GM19468 (cell line): ENCODE measurements around the gene GEMIN7.
A peak's percentile ranks its signal among the peaks of the same experiment; 100 is the strongest.

ENCODE experiments used
- ATAC-seq: cut with Tn5 transposase; IDR thresholded peaks from one replicate; pipeline ENCODE4 v1.9.1; 2021; ENCODE audit warnings: mild to moderate bottlenecking, moderate library complexity, moderate number of reproducible peaks; ENCODE audit not compliant: unreplicated experiment; ENCODE audit errors: extremely low read depth

Gene GEMIN7

DNA sequence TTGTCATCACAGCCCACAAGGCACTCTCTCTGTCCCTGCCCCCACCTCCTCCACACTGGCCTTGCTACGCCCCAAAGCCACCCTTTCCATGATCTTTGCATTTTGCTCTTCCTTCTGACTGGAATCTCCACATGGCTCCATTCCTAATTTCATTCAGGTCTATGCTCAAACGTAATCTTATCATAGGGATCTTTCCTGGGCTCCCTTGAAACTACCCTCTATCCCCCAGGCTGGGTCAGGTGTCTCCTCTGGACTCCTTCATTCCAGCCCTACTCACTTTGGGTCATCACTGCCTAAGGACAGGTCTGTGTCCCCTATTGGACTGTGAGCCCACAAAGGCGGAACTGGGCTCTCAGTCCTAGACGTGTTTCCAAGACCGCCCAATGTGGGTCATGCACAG is 3.1 kb downstream of the GEMIN7 start:
- ATAC-seq = no peak

DNA sequence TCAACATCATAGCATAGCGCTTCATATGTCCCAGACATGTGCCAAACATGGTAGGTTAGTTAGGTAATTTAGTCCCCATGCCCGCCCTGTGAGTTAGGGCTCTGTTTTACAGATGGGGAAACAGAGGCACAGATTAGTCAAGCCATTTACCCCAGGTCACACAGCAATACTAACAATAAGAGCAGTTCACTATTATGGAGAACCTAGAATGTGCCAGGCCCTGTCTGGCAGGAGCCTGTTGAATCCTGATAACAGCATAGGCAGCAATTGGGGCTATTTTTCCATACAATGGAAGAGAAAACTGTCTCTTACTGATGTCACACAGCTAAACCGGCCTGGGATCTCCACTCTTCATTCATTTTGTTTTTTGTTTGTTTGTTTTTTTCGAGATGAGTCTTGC is 7.4 kb downstream of the GEMIN7 start:
- no peak for ATAC-seq

DNA sequence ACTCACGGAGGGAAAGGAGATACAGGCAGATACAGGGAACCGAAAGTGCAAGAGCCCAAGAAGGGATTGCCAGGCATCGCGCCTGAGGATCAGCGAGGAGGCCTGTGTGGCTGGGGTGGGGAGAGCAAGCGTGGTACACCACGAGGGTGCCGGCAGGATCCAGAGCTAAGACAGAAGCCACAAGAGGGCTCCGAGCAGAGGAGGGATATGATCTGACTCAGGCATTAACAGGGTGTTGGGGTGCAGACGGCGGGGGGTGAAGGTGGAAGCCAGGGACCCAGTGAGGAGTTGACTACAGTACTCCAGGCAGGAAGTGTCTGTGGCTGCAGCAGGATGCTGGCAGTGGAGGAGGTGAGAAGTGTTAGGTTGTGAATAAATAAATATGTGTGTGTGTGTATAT is 8.5 kb downstream of the GEMIN7 start:
- no peak for ATAC-seq

- no peak for ATAC-seq
Observed at GRCh38 chr19:45090034-45090433, 11.0 kb downstream of the GEMIN7 start.

- ATAC-seq = no peak
Observed at GRCh38 chr19:45090606-45091005, 11.5 kb downstream of the GEMIN7 start.

- peak; percentile 48 for ATAC-seq
Observed at GRCh38 chr19:45091031-45091923, 12.2 kb downstream of the GEMIN7 start.

DNA sequence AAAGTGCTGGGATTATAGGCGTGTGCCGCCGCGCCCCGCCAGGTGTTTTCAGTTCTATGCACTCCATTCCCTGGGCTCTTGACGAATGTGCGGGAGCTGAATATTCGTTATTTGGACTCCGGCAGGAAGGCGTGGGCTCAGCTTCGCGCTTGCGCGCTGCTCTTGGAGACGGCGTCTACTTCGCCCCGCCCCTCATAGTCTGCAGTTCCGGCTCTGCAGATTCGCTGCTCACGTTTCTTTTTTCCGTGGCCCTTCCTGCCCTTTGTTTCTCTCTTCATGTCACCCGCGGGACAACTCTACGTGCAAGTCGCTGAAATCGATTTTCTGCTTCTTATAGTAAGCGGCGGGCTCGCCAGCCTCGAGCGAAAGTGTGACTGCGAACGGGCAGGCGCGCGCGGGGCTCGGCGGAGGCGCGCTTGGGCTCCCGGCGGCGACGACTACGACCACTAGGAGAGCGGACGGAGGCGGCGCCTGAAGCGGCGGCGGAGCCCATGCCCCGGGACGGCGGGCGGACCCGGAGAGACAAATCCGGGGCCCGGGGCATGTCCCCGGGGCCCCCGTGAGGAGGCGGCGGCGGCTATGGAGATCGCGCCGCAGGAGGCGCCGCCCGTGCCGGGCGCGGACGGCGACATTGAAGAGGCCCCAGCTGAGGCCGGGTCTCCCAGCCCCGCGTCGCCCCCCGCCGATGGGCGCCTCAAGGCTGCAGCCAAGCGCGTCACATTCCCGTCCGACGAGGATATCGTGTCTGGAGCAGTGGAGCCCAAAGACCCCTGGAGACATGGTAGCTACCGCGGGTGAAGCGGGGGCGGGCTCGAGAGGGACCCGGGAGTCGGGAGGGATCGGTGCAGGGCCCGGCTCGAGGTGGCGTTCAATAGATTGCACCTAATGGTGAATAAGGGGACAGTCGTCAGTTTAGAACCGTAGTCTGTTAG is 14.0 kb downstream of the GEMIN7 start, which contains the start of gene PPP1R37:
TSS of gene PPP1R37 (plus strand) at position 433 of the 932 bp plus-strand sequence. CDS start at position 580, 147 bp downstream.
- peak; percentile 30 for ATAC-seq

DNA sequence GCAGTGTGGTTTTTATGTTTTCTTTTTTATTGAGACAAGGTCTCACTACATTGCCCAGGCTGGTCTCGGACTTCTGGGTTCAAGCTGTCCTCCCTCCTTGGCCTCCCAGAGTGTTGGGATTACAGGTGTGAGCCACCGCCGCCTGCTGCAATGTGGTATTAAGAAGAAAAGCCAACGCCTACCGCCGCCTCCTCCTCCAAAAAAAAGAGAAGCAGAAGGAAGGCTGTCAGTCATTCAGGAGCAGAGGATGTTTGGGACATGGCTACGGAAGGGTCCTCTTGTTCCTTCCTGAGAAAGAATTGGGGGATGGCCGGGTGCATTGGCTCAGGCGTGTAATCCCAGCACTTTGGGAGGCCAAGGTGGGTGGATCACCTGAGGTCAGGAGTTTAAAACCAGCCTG is 15.1 kb downstream of the GEMIN7 start:
- no peak for ATAC-seq

DNA sequence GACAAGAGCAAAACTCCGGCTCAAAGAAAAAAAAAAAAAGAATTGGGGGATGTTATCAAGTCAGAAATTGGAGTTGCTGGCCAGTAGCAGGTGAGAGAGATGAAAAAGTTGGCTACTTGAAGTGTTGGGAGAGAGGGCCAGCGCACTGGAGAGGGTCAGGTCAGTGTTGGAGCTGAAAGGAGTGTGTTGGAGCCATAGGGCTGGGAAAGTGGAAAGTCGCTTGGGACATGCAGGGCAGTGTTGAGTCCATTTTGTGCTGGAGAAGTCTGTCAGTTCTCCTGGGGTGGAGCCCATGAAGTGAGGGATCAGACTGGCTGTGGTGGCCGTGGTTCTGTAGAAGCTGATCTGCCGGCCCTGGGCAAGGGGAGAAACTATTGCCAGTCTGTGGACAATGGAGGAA is 15.6 kb downstream of the GEMIN7 start:
- ATAC-seq = no peak

DNA sequence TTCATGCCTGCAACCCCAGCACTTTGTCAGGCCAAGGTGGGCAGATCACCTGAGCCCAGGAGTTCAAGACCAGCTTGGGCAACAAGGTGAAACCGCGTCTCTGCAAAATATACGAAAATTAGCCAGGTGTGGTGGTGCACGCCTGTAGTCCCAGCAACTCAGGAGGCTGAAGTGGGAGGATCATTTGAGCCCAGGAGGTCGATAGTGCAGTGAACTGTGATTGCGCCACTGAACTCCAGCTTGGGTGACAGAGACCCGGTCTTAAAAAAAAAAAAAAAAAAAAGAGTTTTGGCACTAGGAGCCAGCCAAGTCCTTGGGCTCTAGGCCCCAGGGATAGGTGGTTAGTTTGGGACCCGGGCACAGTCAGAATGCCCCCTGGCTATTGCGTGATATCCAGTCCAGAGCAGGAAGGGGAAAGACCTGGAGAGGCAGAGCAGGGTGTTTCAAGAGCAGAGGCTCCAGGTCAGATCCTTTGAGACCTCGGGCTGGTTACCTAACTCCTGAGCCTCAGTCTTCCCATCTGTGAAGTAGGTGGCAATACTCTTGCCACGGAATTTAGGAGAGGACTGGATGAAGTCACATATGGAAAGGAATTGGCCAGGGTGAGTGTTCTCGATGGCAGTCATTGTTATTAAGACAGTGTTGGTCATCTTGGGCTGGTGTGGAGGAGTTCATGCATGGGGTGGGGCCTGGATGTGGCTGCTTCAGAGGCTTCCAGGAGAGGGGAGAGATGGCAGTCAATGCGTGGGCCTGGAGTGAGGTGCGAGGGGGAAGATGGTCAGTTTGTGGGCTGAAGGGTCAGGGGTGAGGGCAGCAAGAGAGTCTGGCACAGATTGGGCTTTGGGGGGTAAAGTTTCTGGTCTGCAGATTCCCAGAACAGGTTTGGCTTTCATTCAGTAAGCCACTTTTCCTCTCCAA is 16.7 kb downstream of the GEMIN7 start:
- no peak for ATAC-seq

GRCh38 chr19:45096700-45097099 is 17.6 kb downstream of the GEMIN7 start:
- ATAC-seq = no peak

- ATAC-seq = no peak
Observed at GRCh38 chr19:45097450-45097775, 18.4 kb downstream of the GEMIN7 start.

DNA sequence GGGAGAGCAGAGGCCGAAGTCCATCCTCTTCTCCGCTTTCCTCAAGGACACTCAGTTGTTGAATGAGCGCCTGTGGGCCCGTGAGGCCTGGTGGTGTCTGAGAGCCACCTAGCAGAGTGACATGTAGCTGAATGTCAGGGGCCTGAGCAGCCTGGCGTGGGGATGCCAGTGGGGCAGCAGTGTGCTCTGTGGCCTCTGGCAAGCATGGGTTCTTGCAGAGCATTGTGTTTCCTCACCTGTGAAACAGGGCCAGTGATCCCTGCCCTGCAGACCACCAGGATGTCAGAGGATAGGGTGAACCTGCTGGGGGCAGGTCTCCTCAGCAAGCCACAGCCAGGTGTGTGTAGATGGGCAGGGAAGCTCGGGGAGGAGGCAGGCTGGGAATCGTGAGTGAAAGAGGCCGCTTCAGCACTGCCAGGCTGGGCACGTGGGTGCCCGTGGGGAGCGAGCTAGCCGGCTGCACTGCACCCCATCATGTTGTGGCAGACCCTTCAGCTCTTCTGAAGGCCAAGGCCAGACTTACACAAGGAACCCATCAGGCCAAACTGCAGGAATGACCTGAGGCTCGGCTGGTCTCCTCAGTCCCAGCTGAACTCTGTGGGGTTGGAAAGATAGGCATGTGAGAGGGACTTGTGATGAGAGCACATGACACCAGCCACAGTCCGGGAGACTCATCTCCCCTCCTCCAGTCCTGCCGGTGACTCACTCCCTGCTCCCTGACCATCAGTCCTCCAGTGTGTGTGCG is 18.9 kb downstream of the GEMIN7 start:
- ATAC-seq = no peak

- no peak for ATAC-seq
Observed at GRCh38 chr19:45098521-45099466, 19.7 kb downstream of the GEMIN7 start.

- ATAC-seq = no peak
Observed at GRCh38 chr19:45099467-45100191, 20.6 kb downstream of the GEMIN7 start.

GRCh38 chr19:45100201-45100600 is 21.1 kb downstream of the GEMIN7 start:
- no peak for ATAC-seq

DNA sequence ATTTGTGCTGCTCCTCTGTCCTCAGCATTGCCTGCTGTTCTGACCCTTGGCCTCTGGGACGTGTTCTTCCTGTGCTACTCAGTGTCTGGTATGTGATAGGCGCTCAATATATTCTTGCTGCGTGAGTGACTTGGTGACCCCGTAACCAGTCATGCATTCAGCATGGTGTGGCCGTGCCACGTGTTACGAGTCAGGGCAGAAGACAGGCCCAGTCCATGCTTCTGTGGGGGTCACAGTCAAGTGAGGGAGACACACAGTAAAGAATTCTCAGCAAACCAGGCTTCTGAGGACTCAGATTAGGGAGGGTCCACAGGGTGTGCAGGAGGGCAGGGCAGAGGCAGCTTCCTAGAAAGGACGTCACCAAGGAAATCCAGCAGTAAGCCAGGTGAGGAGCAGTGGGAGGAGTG is 21.8 kb downstream of the GEMIN7 start:
- ATAC-seq = no peak

- no peak for ATAC-seq
Observed at GRCh38 chr19:45101806-45102205, 22.7 kb downstream of the GEMIN7 start.
